ENCODE results near the gene NAA60.

DNA sequence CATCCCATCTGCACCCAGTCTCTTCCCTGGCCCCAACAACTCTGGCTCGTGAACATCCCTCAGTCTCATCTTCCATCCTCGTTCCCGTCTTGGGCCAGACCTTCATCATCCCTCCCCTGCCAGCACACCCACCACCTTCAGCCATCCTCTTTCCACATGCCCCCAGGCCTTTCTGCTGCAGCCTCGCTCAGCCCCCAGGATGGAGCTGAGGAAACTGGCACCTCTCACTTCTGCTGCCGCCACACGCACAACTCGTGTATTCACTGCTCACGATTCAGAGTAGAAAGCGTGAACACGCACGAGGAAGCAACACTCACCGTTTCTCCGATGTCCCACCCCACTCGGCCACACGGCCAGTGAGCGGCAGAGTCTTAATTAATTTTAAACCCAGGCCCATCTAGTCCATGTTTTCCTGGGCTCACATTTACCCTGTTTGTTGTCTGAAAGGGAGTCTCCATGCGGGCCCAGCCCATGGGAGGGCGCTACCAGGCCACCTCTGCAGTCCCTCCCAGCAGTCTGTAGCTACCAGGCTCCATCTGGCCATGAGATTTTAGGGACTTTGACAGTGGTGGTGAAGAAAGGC is 39.3 kb downstream of the NAA60 start:
- no peak for TF ChIP-seq EZH2 (IDR thresholded peaks at IDR 0.05; ENCODE audit: borderline replicate concordance, low read depth, low read length, poor library complexity, severe bottlenecking)
- TF ChIP-seq, protein P1, sequence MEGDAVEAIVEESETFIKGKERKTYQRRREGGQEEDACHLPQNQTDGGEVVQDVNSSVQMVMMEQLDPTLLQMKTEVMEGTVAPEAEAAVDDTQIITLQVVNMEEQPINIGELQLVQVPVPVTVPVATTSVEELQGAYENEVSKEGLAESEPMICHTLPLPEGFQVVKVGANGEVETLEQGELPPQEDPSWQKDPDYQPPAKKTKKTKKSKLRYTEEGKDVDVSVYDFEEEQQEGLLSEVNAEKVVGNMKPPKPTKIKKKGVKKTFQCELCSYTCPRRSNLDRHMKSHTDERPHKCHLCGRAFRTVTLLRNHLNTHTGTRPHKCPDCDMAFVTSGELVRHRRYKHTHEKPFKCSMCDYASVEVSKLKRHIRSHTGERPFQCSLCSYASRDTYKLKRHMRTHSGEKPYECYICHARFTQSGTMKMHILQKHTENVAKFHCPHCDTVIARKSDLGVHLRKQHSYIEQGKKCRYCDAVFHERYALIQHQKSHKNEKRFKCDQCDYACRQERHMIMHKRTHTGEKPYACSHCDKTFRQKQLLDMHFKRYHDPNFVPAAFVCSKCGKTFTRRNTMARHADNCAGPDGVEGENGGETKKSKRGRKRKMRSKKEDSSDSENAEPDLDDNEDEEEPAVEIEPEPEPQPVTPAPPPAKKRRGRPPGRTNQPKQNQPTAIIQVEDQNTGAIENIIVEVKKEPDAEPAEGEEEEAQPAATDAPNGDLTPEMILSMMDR (conservative IDR thresholded peaks at IDR 0.05; ENCODE audit: low read depth, low read length): no peak
